Measurements from ENCODE around the gene ADAM22. TPM values are rescaled to one million over a fixed set of nuclear protein-coding genes. Genes with fewer than 3 reads are reported as not detected.
A peak's percentile ranks its signal among the peaks of the same experiment; 100 is the strongest.

ADAM22 gene
- total and polyA plus RNA-seq, 2 experiments from 2014 or later = 2.7 to 18.7 TPM

- TF ChIP-seq EZH2 (IDR thresholded peaks at IDR 0.05; ENCODE audit: low read depth, unreplicated experiment) (no peak), ZNF462 (CRISPR knock-in tag; IDR thresholded peaks at IDR 0.05) (no peak), POLR2AphosphoS5 (IDR thresholded peaks at IDR 0.05; ENCODE audit: low read depth) (no peak), STAT1 (IDR thresholded peaks at IDR 0.05; ENCODE audit: unreplicated experiment) (no peak), ETS1 (IDR thresholded peaks at IDR 0.05) (no peak), CREB1 (CRISPR knock-in tag; IDR thresholded peaks at IDR 0.05; ENCODE audit: low read depth) (no peak), ZNF114 (CRISPR knock-in tag; IDR thresholded peaks at IDR 0.05) (no peak), CTCF (conservative IDR thresholded peaks at IDR 0.05; ENCODE audit: low read depth in 2 of 2) (no peak), REST (IDR thresholded peaks at IDR 0.05; ENCODE audit: unreplicated experiment) (no peak), NANOG (IDR thresholded peaks at IDR 0.05; ENCODE audit: borderline replicate concordance) (no peak), EZH2phosphoT487 (IDR thresholded peaks at IDR 0.05; ENCODE audit: unreplicated experiment) (no peak), ZNF331 (CRISPR knock-in tag; IDR thresholded peaks at IDR 0.05; ENCODE audit: low read depth) (no peak), JUNB (IDR thresholded peaks at IDR 0.05; ENCODE audit: unreplicated experiment) (no peak)
- H3F3A ChIP-seq (replicated peaks; ENCODE audit: low read depth) = no peaks in the 10 kb centered on the region
- no peak overlapping the region for H3K4me2 ChIP-seq
- no peaks in the 10 kb centered on the region for H3K4me1 ChIP-seq (ENCODE audit: insufficient read depth)
- H3K9me2 ChIP-seq (ENCODE audit: insufficient read depth) = no peaks in the 10 kb centered on the region
- DNase-seq (ENCODE audit: low spot score) = no peak
- H3K4me3 Mint-ChIP-seq = no peak overlapping the region
- no peak overlapping the region for H3K4me3 ChIP-seq
- 0 out of 3 replicates have a peak, but pooled peaks cover 2% of the 10 kb centered on the region for H3K4me1 Mint-ChIP-seq
- no peaks in the 10 kb centered on the region for H3K36me3 ChIP-seq (ENCODE audit: insufficient read depth)
- H3K27me3 ChIP-seq (ENCODE audit: insufficient read depth) = no peaks in the 10 kb centered on the region
- no peak overlapping the region for H2AFZ ChIP-seq
- H4K20me1 ChIP-seq (replicated peaks; ENCODE audit: insufficient read depth) = no peaks in the 10 kb centered on the region
- peaks cover 4% of the 10 kb centered on the region; the same call in 2 of the 3 replicates for H3K36me3 Mint-ChIP-seq (ENCODE audit: low read depth)
- no peak for ATAC-seq
- H3K27ac ChIP-seq (ENCODE audit: low read depth) = 0 out of 2 replicates have a peak overlapping the region, but pooled peaks have one; percentile 10
- H3K27me3 Mint-ChIP-seq (ENCODE audit: insufficient read depth, low read depth, poor library complexity) = no peaks in the 10 kb centered on the region
- H3K79me2 ChIP-seq (replicated peaks; ENCODE audit: insufficient read depth) = no peaks in the 10 kb centered on the region
- H3K9me3 Mint-ChIP-seq = no peaks in the 10 kb centered on the region
- H3K27ac Mint-ChIP-seq = peak overlapping the region; percentile 61; the same call in 1 of the 2 replicates
Observed at GRCh38 chr7:87966271-87966670, 32.2 kb downstream of the ADAM22 start.

Data from GM23338 (cell line).